GM21723 (cell line): ENCODE measurements around the gene HSDL2.
"Not testable (repeated sequence)": the region's sequence is repeated elsewhere in the genome, so short reads cannot be mapped to it uniquely, and the experiment has no call there.

Experiments
- ATAC-seq: cut with Tn5 transposase; IDR thresholded peaks from one replicate; pipeline ENCODE4 v1.9.1; 2021; ENCODE audit warnings: mild to moderate bottlenecking, moderate library complexity; ENCODE audit not compliant: unreplicated experiment

Gene HSDL2

GRCh38 chr9:112365257-112365656, 14.7 kb upstream of the HSDL2 start:
- not testable (repeated sequence) for ATAC-seq

GRCh38 chr9:112366591-112366990, 13.3 kb upstream of the HSDL2 start:
- no peak for ATAC-seq

GRCh38 chr9:112367465-112367864, 12.4 kb upstream of the HSDL2 start:
- ATAC-seq, result no peak

- no peak for ATAC-seq
Measured at GRCh38 chr9:112369817-112370216, 10.1 kb upstream of the HSDL2 start.

GRCh38 chr9:112371060-112371459, 8.8 kb upstream of the HSDL2 start:
- no peak for ATAC-seq

GRCh38 chr9:112373666-112374065, 6.2 kb upstream of the HSDL2 start:
- not testable (repeated sequence) for ATAC-seq

GRCh38 chr9:112374232-112374631, 5.7 kb upstream of the HSDL2 start:
- not testable (repeated sequence) for ATAC-seq

GRCh38 chr9:112375361-112375760, 4.5 kb upstream of the HSDL2 start:
- ATAC-seq, result no peak

- no peak for ATAC-seq
Measured at GRCh38 chr9:112377087-112377486, 2.8 kb upstream of the HSDL2 start.

- no peak for ATAC-seq
Measured at GRCh38 chr9:112377684-112378327, 2.1 kb upstream of the HSDL2 start.

- ATAC-seq, result peak; percentile 12
Measured at GRCh38 chr9:112378328-112379176, 1.4 kb upstream of the HSDL2 start.

GRCh38 chr9:112379177-112380101, 469 bp upstream of the HSDL2 start:
- ATAC-seq, result peak; percentile 83

- no peak for ATAC-seq
Measured at GRCh38 chr9:112380825-112381221, 915 bp downstream of the HSDL2 start.

GRCh38 chr9:112382066-112382465, 2.2 kb downstream of the HSDL2 start:
- no peak for ATAC-seq

- ATAC-seq, result no peak
Measured at GRCh38 chr9:112382501-112383364, 2.8 kb downstream of the HSDL2 start.

GRCh38 chr9:112384219-112384618, 4.3 kb downstream of the HSDL2 start:
- no peak for ATAC-seq

- ATAC-seq, result peak; percentile 33
Measured at GRCh38 chr9:112384690-112385089, 4.8 kb downstream of the HSDL2 start.

- ATAC-seq, result no peak
Measured at GRCh38 chr9:112387115-112387514, 7.2 kb downstream of the HSDL2 start.

- not testable (repeated sequence) for ATAC-seq
Measured at GRCh38 chr9:112389897-112390296, 10.0 kb downstream of the HSDL2 start.

GRCh38 chr9:112391936-112392560, 12.1 kb downstream of the HSDL2 start:
- not testable (repeated sequence) for ATAC-seq
